Femur (tissue), 1 donor: ENCODE results near the gene TFPI.
"Not testable (repeated sequence)": the region's sequence is repeated elsewhere in the genome, so short reads cannot be mapped to it uniquely, and the experiment has no call there.

Source experiments
- DNase-seq: peaks from one replicate; pipeline ENCODE4 v3.0.0-alpha.2; 2017

Gene TFPI

DNA sequence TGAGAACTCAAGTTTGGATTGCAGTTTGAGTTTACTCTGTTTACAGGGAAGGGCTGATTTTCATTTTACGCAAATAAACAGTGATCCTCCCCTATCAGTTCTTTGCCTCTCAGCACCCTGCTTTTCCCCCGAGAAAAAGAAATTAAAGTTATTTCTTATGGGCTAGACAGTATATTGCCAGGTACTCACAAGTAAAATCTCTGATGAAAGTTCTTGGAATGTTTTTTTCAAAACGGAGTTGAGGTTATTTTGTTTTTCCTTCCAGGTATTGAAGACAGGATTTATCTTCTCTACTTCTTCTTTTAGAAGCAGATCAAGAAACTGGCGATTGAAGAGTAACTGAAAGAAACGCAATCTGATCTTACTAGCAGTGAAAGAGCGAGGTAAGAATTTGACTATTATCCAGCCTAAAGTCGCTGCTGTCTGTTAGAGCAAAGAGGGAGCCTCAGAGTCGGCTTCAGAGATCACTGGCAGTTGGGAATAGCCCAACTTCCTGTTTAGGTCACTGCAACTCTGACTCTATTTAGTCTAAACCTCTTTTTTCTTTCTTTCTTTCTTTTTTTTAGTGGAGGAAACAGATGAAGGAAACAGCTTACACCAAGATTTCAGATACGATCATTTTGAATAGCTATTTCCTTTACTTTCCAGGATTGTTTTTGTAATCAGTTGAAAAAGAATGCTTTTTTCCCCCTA lies at the start of gene TFPI:
Gene TFPI (minus strand): TSS at position 425 of the 693 bp plus-strand sequence. CDS start 50,667 bp downstream, outside the sequence.
- DNase-seq, result peak; percentile 60

DNA sequence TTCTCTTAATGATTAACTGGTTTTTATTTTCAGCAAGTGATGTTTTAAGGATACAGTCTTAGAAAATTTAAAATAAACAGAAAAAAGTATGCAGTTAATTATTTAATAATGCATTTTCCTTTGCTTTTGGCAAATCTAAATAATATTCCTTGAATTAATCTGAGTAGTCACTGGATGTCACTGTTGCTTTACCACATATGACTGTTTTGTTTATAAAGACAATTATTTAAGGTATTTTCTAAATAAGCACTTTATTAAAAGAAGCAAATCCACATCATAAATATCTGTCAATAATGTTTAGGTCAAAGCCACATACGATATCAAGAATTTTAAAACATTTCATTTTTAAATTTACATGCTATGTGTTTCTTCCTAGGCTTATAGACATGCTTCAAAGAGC lies 40.6 kb upstream of the TFPI start:
- no peak for DNase-seq

DNA sequence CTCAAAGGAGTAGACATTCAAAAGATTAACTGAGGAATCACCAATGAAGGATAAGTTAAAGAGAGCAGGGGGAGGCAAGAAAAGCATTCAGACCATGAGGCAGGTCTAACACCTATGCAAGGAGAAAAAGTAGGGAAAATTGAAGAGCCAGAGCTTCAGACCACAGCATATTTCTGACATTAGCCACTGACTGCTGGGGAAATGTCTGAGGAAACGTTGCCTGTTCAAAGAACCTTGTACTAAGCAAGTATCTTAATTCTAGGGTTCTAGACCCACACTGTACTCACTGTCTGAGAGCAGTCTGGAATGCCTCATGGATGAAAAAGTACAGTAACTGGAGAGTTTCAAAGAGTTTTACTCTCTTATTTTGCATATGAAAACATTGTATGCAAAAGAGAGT lies 39.5 kb upstream of the TFPI start:
- no peak for DNase-seq

DNA sequence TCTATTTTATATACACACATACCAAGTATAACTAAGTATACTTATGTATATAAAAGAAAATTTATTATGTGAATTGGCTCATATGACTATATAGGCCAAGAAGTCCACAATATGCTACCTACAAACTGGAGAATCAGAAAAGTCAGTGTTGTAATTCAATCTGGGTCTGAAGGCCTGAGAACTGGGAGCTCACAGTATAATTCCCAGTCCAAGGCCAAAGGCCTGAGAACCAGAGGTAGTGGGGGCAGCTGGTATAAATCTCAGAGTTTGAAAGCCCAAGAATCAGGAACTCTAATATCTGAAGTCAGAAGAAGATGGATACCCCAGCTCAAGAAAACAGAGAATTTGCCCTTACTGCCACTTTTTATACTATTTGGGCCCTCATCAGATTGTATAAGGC lies 38.9 kb upstream of the TFPI start:
- no peak for DNase-seq

DNA sequence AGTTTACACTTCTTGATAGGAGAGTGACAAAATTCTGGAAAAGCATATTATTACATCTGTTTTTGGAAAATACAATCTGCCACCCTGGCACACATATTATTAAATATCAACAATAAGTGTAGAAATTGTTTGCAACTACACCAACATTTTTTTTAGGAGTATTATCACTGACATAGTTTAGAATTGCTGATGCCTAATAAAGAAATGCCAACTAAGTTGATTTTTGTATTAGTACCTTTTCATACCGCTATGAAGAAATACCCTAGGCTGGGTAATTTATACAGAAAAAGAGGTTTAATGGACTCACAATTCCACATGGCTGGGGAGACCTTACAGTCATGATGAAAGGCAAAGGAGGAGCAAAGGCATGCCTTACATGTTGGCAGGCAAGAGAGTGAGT lies 35.9 kb upstream of the TFPI start:
- DNase-seq, result no peak

DNA sequence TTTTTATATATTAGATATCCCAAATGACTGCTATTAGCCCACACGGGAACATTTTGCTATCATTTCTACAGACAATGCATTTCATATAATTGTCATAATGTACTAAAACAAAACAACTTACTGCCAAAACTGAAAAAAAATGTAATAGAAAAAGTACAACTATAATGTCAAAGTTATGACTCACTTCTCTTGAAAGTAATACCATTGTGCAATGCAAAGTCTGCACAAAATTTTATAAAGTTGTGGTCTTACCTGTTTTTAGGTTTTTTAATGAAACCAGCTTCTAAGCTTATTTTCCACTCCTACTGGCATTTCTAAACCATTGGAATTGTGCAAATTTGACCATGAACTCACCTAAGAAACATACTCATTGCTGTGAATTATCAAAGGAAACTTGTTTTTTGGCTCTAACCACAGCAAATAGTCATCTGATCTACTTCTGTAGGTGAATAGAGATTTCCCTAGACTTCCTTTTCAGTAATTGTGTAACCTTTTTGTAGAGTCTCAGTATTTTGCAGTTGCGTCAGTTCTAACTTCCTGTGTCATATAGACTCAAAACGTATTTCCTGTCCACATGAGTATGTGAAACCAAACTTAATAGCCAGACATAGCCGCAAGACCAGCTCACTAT lies 31.9 kb upstream of the TFPI start:
- no peak for DNase-seq

DNA sequence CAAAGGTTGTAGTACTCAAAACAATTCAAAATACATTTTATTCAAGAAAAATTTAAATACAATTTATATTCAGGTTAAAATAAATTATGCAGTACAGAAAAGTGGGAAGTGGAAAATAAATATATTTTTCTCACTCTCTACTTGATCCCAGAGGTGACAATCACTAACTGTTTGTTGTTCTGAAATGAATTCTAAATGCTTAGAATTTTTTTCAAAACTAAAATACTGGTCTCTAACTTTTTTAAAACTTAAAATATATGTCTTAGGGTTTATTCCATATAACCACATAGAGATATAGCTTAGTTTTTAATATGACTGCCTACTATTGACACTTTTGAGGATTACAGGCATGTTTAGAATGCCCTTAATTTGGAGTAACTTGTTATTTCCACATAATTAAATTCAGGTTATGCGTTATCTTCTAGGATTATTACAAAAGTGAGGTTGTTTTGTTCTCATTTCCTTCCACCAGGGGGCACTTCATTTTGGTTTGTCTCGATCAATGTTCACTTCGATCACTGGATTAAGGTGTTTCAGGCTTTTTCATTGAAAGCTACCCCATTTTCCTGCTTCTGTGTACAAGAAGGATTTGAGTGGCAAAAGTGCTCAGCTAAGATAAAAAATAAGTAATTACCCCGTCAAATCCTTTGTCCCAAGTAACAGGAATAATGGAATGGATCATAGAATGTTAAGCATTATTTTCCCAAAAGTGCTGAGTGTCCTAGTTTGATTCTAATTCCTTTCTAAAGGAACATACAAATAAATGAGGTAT lies 27.1 kb upstream of the TFPI start:
- DNase-seq, result peak; percentile 20

DNA sequence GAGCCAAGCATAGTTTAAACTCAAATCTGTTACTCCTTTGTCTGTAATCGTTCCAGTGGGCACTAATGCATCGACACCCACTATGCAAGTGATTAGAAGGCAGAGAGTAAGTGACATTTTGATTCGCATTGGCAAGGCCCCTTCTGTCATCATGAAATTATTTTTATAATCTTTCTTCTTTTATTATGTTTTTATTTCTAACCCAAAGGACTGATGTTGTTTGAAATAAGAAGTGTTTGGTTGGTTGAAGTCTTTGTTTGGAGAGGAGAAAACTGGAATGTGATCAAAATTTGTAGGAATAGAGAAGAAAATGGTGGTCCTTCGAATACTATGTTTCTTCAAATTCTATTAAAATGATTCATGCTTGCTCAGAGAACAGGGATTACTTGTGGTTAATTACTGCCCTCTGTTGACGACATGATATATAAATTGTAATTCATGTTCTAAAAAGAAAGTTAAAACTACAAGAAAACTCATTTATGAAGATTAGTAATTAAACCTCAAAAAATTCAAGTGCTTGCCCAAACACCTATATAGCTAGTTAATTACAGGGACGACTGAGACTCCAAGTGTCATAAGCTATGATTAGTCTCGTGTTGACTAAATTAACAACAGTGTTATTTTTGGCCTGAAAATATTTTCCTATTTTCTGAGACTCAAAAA lies 26.4 kb upstream of the TFPI start:
- no peak for DNase-seq

DNA sequence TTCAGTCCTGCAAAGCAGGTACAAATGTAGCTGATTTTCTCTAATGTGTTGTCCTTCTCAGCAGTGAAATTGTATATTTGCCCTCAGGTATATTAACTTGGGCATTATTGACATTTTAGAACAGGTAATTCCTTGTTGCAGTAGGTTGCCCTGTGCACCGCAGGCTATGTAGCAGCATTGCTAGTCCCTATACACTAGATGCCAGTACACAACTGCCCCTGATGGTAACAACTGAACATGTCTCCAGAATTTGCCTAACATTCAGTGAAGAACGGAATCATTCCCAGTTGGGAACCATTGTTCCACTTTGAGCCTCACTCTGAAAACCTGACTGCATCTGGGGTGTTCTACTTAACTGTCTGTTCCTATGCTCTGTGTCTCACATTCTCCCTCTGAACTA lies 23.1 kb upstream of the TFPI start:
- no peak for DNase-seq

DNA sequence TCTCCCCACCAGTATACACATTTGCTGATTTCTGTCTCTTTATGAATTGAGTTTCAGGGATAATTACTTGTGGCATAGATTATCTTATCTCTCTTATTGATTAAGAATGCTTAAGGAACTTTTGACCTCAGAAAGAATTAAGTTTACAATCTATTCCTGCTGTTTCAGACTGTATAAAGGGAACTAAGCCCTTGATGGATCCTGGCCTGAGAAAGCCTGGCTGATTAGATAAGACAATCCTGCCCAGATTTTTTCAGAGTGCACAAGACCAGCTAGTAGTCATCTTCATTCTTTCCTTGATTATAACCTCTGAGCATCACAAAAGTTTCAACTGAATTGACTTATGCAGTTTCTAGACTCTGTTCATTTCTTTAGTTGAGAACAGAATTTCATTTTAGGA lies 22.7 kb upstream of the TFPI start:
- DNase-seq, result no peak

DNA sequence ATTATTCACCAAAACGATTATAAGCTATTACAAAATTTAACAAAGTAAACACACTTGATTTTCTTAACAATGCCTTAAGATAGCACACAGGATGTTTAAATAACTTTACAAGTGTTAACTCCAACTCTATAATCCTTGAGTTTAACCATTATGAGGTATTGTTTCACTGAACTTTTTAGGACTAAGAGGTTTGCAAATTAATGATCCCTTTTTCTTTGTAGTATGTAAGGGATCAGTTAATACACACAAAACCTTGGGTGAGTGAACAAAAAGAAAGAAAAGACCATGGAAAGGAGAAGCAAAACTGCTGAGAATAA lies 21.5 kb upstream of the TFPI start:
- no peak for DNase-seq

DNA sequence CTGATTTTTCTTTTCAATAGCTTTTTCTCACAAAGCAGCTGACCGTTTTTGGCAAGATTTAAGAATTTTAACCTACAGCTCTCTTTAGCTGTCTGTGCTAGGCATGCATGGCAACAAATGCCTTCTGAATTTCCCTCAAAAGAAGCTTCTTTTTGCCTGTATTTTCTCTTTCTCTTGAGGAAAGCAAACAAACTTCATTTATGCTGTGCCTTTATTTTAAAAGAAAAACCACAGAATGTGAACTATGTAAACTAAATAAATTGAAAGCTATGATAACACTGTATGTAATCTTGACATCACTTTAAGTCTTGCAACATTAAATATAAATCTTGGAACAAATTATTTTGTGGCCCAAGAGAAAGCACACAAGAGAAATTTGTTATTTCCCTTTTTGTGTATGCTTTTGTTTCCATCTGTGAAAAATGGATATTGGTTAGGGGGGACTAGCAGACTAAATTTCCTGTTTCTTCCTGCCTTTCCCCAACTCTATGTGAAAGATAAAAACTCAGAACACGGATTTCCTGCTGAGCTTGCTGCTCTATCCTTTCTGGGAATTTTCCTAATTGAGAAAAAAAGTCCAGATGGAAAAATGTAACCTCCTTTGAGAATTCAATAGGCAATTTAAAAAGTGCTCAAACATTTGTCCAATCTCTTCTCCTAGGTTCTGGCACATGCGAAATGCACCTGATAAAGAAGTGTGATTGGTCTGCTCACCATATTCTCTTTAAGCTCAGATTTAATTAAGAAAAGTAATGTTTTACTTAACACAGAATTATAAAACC lies 20.9 kb upstream of the TFPI start:
- no peak for DNase-seq

DNA sequence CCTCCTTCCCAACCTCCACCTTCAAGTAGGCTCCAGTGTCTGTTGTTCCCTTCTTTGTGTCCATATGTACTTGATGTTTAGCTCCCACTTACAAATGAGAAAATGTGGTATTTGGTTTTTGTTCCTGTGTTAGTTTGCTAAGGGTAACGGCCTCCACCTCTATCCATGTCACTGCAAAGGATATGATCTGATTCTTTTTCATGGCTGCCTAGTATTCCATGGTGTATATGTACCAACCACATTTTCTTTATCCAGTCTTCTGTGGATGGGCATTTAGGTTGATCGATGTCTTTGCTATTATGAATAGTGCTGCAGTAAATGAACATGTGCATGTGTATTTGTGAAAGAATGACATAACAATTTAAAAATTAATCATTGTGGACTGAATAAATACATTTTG lies 19.5 kb upstream of the TFPI start:
- DNase-seq, result no peak

DNA sequence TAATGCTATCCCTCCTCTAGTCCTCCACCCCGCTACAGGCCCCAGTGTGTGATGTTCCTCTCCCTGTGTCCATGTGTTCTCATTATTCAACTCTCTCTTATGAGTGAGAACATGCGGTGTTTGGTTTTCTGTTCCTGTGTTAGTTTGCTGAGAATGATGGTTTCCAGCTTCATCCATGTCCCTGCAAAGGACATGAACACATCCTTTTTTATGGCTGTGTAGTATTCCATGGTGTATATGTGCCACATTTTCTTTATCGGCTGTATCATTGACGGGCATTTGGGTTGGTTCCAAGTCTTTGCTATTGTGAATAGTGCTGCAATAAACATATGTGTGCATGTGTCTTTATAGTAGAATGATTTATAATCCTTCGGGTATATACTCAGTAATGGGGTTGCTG lies 17.8 kb upstream of the TFPI start:
- DNase-seq, result not testable (repeated sequence)

DNA sequence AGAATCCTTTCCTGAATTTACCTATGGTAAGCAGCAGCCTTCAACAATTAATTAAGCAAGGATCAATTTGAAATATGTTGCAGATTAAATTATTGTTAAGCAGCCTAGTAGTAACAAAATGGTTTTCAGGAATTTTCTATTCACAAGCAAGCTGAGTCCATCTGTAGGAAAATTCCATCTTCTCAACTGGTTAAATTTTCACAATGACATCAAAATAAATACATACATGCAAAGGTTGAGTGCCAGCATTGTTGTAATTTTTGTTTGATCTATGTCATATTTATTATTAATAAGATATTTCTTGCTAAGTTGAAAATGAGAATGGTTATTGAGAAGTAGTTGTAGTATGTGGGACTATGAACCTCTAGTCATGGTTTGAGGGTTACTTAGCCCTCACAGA lies 15.3 kb upstream of the TFPI start:
- DNase-seq, result no peak

DNA sequence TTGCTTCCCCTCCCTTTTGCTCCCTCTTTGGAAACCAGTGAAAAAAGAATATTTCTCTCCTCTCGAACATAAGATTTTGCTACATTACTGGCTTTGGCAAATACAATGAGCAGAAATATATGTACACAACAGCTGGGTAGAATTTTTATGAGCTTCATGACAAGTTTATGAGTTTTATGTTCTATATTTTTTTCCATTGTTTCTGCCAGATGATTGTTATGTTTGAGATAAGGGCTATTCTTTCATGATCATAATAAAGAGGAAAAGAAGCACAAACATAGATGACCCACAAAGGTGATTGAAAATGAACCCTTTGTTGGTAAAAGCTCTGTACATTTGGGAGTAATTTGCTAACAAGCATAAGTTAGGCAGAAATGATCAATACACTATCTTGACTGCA lies 14.8 kb upstream of the TFPI start:
- no peak for DNase-seq

DNA sequence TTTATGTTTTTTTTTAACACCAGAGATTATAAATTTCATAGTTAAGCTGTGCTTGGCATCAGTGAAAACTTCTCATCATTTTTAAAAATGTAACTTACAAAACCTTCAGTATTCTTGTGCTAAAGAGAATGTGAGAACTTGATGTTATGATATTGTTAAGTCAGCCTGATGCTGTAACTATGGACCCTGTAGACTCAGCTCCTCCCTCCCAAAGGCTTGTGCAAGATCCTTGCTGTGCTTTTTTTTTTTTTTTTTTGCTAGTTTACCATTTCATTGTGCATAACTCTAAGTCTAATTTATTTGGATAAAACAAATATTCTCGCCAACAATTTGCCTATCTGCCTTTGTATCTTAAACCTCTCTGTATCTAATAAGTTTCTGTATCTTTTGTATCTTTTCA lies 12.9 kb upstream of the TFPI start:
- no peak for DNase-seq

DNA sequence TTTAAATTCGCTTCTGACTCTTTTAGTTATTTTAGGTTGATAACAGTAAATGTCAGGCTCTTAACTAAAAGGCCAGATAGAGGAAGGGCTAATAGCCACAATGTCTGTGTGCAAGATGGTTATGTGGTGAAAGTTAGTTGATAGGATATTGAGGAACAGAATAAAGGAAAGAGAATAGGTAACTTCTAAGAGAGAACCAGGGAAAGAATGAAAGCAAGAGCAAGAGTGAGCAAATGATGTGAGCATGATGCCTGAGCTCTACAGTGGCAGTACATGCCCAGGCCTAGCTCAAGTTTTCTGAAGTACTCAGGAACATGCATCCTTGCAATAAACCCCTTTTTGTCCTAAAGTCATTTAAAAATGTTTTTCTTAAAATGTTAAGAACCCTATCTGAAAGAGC lies 12.5 kb upstream of the TFPI start:
- DNase-seq, result no peak

DNA sequence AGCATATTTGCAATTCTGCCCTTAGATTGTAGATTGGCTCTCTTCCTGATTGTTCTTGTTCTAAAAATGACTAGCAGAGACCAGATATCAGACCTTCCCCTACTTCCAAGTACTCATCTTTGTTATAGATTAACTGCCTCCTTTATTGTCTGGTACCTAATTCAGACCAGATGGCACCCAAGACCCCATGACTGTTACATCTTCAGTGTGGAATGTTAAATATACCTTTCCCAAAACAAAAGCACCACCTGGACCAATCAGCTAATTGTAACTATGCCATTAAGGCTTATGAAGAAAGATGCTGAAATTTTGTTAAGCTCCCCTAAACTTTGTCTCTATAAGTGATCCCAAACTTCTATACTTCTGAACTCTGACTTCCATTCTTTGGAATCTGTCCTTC lies 12.0 kb upstream of the TFPI start:
- DNase-seq, result no peak

DNA sequence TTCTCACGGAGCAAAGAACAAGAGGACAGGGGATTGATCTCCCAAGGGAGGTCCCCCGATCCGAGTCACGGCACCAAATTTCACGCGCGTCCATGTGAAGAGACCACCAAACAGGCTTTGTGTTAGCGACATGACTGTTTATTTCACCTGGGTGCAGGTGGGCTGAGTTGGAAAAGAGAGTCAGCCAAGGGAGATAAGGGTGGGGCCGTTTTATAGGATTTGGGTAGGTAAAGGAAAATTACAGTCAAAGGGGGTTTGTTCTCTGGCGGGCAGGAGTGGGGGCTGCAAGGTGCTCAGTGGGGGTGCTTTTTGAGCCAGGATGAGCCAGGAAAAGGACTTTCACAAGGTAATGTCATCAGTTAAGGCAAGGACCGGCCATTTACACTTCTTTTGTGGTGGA lies 11.4 kb upstream of the TFPI start:
- DNase-seq, result not testable (repeated sequence)

DNA sequence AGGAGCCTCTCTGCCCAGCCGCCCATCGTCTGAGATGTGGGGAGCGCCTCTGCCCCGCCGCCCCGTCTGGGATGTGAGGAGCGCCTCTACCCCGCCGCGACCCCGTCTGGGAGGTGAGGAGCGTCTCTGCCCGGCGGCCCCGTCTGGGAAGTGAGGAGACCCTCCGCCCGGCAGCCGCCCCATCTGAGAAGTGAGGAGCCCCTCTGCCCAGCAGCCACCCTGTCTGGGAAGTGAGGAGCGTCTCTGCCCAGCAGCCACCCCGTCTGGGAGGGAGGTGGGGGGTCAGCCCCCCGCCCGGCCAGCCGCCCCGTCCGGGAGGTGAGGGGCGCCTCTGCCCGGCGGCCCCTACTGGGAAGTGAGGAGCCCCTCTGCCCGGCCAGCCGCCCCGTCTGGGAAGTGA lies 2.3 kb upstream of the TFPI start:
- not testable (repeated sequence) for DNase-seq

DNA sequence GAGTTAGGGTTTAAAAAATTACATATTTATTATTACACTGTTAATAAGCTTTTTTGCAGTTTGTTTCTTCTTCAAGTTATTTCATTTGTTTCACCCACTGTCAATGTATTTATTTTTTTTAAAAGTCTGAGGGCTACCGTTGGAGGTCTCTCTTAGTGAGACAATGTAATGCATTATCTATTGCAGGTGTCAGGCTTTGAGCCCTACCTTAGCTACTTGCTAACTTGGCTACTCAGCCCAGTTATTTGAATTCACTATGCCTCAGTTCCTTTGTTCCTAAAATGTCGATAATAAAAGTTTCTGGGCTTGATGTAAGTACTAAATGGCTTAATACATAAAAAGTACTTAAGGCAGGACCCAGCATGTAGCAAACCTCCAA lies 458 bp upstream of the TFPI start:
- DNase-seq, result no peak
